Measurements from ENCODE around the gene LRRIQ4. TPM values are rescaled to one million over a fixed set of nuclear protein-coding genes. Genes with fewer than 3 reads are reported as not detected.

Gene LRRIQ4
- total and polyA plus RNA-seq, 4 donors, result 0.19 to 0.28 (median 0.23) TPM

DNA sequence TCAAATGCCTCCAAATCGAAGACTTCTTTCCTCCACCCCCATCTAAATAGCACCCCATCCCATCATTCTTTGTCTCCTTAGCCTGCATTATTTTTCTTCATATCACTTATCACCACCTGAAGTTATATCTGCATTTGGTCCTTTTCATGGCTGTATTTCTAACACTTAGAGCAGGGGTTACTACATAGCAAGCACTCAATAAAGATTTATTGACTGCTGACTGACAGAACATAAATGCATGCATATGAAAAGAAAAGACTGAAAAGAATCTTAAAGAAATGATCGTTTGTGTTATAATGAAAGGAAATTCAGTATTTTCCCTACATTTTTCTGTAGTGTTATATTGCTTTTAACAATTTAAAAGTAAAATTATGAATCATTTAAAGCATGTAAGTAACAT, 55.7 kb downstream of the LRRIQ4 start:
- 80% methylated on average over 1 of the region's 2 CpGs for WGBS (ENCODE audit: insufficient coverage)

DNA sequence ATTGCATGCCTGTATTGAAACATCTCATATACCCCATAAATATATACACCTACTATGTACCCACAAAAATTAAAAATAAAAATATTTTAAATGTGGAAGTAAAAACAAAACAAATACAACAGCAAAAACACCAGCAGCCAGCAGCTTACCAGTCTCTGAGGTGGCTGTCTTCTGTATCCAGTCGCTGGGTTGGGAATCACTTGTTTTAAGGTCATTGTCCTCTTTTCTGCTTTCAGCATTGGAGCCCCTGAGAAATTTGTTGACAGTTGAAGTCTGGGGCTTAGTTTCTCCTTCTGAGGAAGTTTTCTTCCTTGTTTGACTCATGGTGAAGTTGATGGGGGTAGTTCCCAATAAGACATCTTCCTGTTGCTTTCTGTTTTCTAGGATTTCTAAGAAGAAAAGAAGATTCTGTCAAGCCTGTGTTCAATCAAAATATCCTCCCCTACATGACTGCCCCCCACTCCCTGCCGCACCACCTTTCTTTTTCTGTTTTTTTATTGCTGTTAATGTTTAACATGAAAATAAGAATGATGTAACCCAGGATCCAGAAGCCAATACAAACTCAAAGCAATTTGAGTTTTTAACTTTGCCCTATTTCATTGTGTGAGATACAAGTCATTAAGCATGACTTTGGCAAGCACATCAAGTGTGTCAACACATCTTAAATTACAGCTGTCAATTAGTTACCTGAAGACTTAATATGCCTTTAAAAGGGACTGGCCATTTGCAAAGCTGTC, 57.0 kb downstream of the LRRIQ4 start, which contains the start of gene LRRC31:
Gene LRRC31, minus strand, starts transcription at position 452 of the 737 bp plus-strand sequence. Its CDS starts 128 bp downstream, at position 324.
- Histone ChIP-seq H3K27ac (ENCODE audit: low read depth, low read length) (no peak within 1 kb of the TSS), H3K4me1 (ENCODE audit: control insufficient read depth, insufficient read depth, low read length) (no peaks in the 10 kb centered on the region), H3K9me3 (ENCODE audit: control insufficient read depth, insufficient read depth, low read length) (no peaks in the 10 kb centered on the region), H3K36me3 (ENCODE audit: control insufficient read depth, insufficient read depth, low read length) (no peaks in the 10 kb centered on the region), H3K27me3 (ENCODE audit: control insufficient read depth, insufficient read depth, low read length) (no peaks in the 10 kb centered on the region), H3K4me3 (ENCODE audit: low read depth, low read length) (no peak within 1 kb of the TSS)
- DNase-seq (ENCODE audit: low read depth in 4 of 6, low spot score in 6 of 6), result no peak
- no CpG with 5 or more reads among the region's 2 CpGs for WGBS (ENCODE audit: insufficient coverage)

More for the DNA sequence above, 55.7 kb downstream of the LRRIQ4 start:
- H3K9me3 ChIP-seq (ENCODE audit: control insufficient read depth, insufficient read depth, low read length), result no peaks in the 10 kb centered on the region
- H3K36me3 ChIP-seq (ENCODE audit: control insufficient read depth, insufficient read depth, low read length), result no peaks in the 10 kb centered on the region
- H3K4me1 ChIP-seq (ENCODE audit: control insufficient read depth, insufficient read depth, low read length), result no peaks in the 10 kb centered on the region
- no peaks in the 10 kb centered on the region for H3K27me3 ChIP-seq (ENCODE audit: control insufficient read depth, insufficient read depth, low read length)
- H3K27ac ChIP-seq (ENCODE audit: low read depth, low read length), result no peak overlapping the region
- H3K4me3 ChIP-seq (ENCODE audit: low read depth, low read length), result no peak overlapping the region
- DNase-seq (ENCODE audit: low read depth in 4 of 6, low spot score in 6 of 6), result no peak

DNA sequence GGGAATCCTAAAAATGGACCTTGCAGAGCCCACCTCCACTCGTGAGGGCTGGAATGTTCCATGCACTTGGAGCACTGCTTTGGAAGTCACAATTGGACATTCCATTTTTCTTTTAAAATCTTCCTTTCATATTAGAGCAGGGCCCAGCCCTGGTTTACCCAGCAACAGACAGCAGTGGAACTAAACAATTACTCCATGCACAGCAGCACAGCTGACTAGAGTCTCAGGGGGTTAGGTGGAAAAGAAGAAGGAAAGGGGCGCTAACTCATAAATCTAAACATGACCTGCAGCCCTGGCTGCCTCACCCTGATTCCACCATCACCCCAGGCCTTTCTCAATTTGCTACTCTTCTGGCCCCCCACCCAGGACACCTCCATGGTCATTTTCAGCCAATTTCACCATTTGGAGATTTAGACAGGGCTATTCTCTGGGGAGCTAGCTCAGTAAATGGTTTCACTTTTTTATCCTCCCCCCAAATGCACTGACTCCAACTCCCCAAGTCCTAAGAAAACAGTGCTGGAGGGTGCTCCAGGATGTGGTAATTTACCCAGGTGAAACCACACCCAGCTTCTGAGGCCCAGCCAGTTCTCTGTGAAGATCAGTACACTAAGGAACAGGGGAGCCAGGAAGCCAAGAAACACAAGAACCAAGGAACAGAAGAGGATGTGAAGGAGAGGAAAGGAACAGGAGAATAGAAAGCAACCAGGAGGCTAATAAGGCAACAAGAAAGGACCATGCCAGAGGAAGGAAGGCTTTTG, 58.6 kb downstream of the LRRIQ4 start:
- H3K4me1 ChIP-seq (ENCODE audit: control insufficient read depth, insufficient read depth, low read length), result no peaks in the 10 kb centered on the region
- no peak overlapping the region for H3K4me3 ChIP-seq (ENCODE audit: low read depth, low read length)
- no peaks in the 10 kb centered on the region for H3K9me3 ChIP-seq (ENCODE audit: control insufficient read depth, insufficient read depth, low read length)
- H3K27ac ChIP-seq (ENCODE audit: low read depth, low read length), result no peak overlapping the region
- WGBS (ENCODE audit: insufficient coverage), result 75% methylated on average over 1 of the region's 2 CpGs
- no peaks in the 10 kb centered on the region for H3K36me3 ChIP-seq (ENCODE audit: control insufficient read depth, insufficient read depth, low read length)
- H3K27me3 ChIP-seq (ENCODE audit: control insufficient read depth, insufficient read depth, low read length), result no peaks in the 10 kb centered on the region
- no peak for DNase-seq (ENCODE audit: low read depth in 4 of 6, low spot score in 6 of 6)

DNA sequence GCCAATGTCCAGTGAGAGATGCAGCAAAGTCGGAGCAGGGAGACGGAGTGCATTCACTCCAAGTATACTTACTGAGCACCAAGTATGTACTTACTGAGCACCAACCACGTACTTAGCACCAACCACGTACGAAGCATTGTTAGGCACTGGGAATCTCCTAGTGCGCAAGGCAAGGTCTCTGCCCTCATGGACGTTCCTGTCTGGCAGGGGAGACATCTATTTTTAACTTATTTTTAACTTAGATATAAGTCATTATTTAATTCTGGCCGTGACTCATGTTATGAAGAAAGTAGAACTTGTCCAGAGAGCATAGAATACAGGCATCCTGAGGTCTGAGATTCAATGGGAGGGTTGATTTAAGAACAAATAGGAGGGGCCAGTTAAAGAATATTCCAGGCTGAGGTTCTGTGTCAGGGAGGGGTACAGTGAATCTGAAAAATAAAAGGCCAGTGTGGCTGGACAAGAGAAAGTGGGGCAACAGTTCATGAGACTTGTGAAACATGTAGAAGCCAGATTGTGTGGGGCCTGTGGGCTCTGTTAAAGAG, 66.4 kb downstream of the LRRIQ4 start:
- no peak for DNase-seq (ENCODE audit: low read depth in 4 of 6, low spot score in 6 of 6)
- Histone ChIP-seq H3K27me3 (ENCODE audit: control insufficient read depth, insufficient read depth, low read length) (no peaks in the 10 kb centered on the region), H3K4me3 (ENCODE audit: low read depth, low read length) (no peak overlapping the region), H3K27ac (ENCODE audit: low read depth, low read length) (no peak overlapping the region), H3K4me1 (ENCODE audit: control insufficient read depth, insufficient read depth, low read length) (peaks cover 7% of the 10 kb centered on the region), H3K36me3 (ENCODE audit: control insufficient read depth, insufficient read depth, low read length) (no peaks in the 10 kb centered on the region), H3K9me3 (ENCODE audit: control insufficient read depth, insufficient read depth, low read length) (no peaks in the 10 kb centered on the region)
- WGBS (ENCODE audit: insufficient coverage), result 89% methylated on average over 6 of the region's 8 CpGs

DNA sequence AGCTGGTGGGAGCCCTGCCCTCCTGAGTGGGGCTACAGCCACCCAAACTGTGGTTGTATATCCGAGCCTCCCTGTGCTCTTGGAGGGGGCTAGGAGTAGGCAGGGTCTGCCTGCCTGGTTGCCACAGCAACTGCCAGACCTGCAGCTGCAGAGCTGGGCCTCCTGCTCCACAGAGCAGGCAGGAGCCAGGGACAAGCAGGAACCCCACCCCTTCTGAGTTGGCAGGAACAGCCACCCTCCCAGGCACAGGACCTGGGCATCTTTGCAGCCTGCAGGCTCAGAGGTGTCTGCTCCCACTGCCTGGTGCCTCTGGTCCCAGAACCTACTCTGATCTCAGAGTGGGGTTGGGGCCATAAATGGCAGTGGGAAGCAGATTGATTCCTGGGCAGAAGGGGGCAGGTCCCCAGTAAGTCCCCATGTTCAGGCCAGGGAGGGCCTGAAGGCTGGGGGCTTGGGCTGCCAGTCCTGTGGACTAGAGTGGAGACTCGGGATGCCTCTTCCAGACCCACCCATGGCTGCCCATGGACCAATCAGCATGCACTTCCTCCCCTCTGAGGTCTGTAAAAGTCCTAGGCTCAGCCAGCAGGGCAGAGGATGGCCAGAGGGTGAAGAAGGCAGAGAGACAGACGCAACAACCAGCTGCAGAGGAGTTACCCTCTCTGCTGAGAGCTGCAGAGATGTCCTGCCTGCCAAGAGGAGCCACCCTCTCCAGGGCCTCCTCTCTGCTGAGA, 67.3 kb downstream of the LRRIQ4 start:
- Histone ChIP-seq H3K27ac (ENCODE audit: low read depth, low read length) (no peak overlapping the region), H3K27me3 (ENCODE audit: control insufficient read depth, insufficient read depth, low read length) (no peaks in the 10 kb centered on the region), H3K4me3 (ENCODE audit: low read depth, low read length) (no peak overlapping the region), H3K9me3 (ENCODE audit: control insufficient read depth, insufficient read depth, low read length) (no peaks in the 10 kb centered on the region), H3K36me3 (ENCODE audit: control insufficient read depth, insufficient read depth, low read length) (no peaks in the 10 kb centered on the region), H3K4me1 (ENCODE audit: control insufficient read depth, insufficient read depth, low read length) (peaks cover 7% of the 10 kb centered on the region)
- WGBS (ENCODE audit: insufficient coverage), result 50% methylated on average over 3 of the region's 3 CpGs
- DNase-seq (ENCODE audit: low read depth in 4 of 6, low spot score in 6 of 6), result peak in 1 of 6 donors; percentile 16

DNA sequence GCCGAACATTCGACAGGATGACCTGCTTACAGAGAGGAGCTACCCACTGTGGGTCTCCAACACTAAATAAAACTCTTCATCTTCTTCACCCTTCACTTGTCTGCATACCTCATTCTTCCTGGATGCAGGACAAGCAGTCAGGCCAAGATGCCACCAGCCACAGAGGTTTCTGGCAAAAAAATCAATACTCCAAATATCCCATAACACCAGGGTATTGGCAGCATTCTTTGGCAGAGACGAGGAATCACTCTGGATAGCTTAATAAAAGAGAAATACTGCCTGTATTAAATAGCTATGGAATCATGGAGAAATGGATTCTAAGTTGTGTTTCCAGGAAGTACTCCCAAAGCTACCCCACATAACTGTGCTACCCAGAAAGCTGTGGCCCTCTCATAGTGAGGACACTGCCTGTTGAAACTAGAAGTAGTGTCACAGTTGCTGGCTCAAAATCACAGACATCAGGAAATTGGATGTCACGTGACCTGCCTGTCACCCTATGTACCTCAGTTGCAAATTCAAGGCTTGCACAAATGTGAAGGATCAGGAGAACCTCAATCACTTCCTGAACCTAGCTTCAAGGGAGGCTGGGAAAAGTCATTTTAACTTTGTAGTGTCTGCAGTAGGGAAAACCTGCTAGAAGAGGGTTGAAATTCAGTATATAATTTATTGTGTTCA, 68.0 kb downstream of the LRRIQ4 start:
- Histone ChIP-seq H3K9me3 (ENCODE audit: control insufficient read depth, insufficient read depth, low read length) (no peaks in the 10 kb centered on the region), H3K36me3 (ENCODE audit: control insufficient read depth, insufficient read depth, low read length) (no peaks in the 10 kb centered on the region), H3K27ac (ENCODE audit: low read depth, low read length) (no peak overlapping the region), H3K27me3 (ENCODE audit: control insufficient read depth, insufficient read depth, low read length) (no peaks in the 10 kb centered on the region), H3K4me3 (ENCODE audit: low read depth, low read length) (no peak overlapping the region), H3K4me1 (ENCODE audit: control insufficient read depth, insufficient read depth, low read length) (peaks cover 7% of the 10 kb centered on the region)
- DNase-seq (ENCODE audit: low read depth in 4 of 6, low spot score in 6 of 6), result peak in 1 of 6 donors; percentile 9
- 82% methylated on average over 3 of the region's 4 CpGs for WGBS (ENCODE audit: insufficient coverage)

DNA sequence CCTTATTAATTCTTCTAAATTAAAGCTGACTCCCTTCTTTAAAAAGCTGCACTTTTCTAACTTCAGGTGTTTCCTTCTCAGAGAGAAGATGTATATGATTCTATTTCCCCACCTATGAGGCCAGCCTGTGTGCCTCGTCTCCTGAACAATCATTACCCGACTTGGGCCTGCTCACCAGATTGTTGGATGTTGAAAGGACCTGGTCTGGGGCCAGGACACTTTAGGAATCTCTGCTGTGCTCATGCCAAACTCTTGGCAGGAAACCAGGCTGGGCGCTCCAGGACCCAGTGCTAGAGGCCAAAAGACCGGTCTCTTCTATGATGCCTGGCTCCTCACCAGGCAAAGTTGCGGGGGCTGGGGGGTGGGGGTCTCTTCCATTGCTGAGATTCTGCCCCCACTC, 74.0 kb downstream of the LRRIQ4 start:
- WGBS (ENCODE audit: insufficient coverage), result 58% methylated on average over 2 of the region's 5 CpGs
- DNase-seq (ENCODE audit: low read depth in 4 of 6, low spot score in 6 of 6), result peak; percentile 21 to 92 (median 72)
- H3K4me3 ChIP-seq (ENCODE audit: low read depth, low read length), result no peak overlapping the region

More for the DNA sequence above, 74.0 kb downstream of the LRRIQ4 start:
- Histone ChIP-seq H3K27ac (ENCODE audit: low read depth, low read length) (no peak overlapping the region), H3K9me3 (ENCODE audit: control insufficient read depth, insufficient read depth, low read length) (no peaks in the 10 kb centered on the region), H3K36me3 (ENCODE audit: control insufficient read depth, insufficient read depth, low read length) (no peaks in the 10 kb centered on the region), H3K4me1 (ENCODE audit: control insufficient read depth, insufficient read depth, low read length) (peaks cover 4% of the 10 kb centered on the region), H3K27me3 (ENCODE audit: control insufficient read depth, insufficient read depth, low read length) (no peaks in the 10 kb centered on the region)

Measured in spinal cord (tissue), 10 donors.